ENCODE data around the gene ZDHHC14.

- no peak for TF ChIP-seq CTCF (IDR thresholded peaks at IDR 0.05)
- TF ChIP-seq POLR2A (IDR thresholded peaks at IDR 0.05), result no peak
- TF ChIP-seq EP300 (IDR thresholded peaks at IDR 0.05), result no peak
- no peak for TF ChIP-seq POLR2AphosphoS5 (IDR thresholded peaks at IDR 0.05)
These were observed 269.8 kb downstream of the ZDHHC14 start for GRCh38 chr6:157650801-157651200.
